Measurements from ENCODE around the gene NR3C2. TPM values are rescaled to one million over a fixed set of nuclear protein-coding genes. Genes with fewer than 3 reads are reported as not detected.

Gene NR3C2
- total RNA-seq, 1 experiment from 2014 or later = 0.26 TPM

- no TSS peak for BruUV-seq (replicated peaks)
- Histone ChIP-seq H3K27ac (ENCODE audit: low read length) (no peak overlapping the region), H3K27me3 (ENCODE audit: control insufficient read depth, insufficient read depth, low read length) (no peaks in the 10 kb centered on the region), H3K4me3 (ENCODE audit: low read depth in 2 of 2, low read length in 2 of 2) (no peak overlapping the region), H3K4me1 (ENCODE audit: control insufficient read depth, insufficient read depth, low read length) (no peaks in the 10 kb centered on the region), H3K36me3 (ENCODE audit: control insufficient read depth, insufficient read depth, low read length) (no peaks in the 10 kb centered on the region), H3K9me3 (ENCODE audit: control insufficient read depth, insufficient read depth, low read depth, low read length) (no peaks in the 10 kb centered on the region)
- ATAC-seq = no peak
- POLR2A ChIA-PET = no interaction called here
- CTCF ChIA-PET = no interaction called here
- in situ Hi-C loops (cut with HindIII; ENCODE audit: low pct_unique_long_range_greater_than_20kb, low sequenced_read_pairs) (no loop called here), intact Hi-C loops (cut with micrococcal nuclease; ENCODE audit: unreplicated experiment) (no loop called here)
- DNase-seq (ENCODE audit: low read depth, low spot score) = no peak
- TF ChIP-seq TCF7L2 (IDR thresholded peaks at IDR 0.05; ENCODE audit: low read depth, low read length) = no peak
- no peak for TF ChIP-seq POLR2AphosphoS5 (IDR thresholded peaks at IDR 0.05; ENCODE audit: low read depth, low read length)
- no peak for TF ChIP-seq SIN3A (IDR thresholded peaks at IDR 0.05; ENCODE audit: borderline replicate concordance, insufficient read depth, low read depth, low read length)
- TF ChIP-seq CTCF (IDR thresholded peaks at IDR 0.05) = no peak
- TF ChIP-seq, protein P1, sequence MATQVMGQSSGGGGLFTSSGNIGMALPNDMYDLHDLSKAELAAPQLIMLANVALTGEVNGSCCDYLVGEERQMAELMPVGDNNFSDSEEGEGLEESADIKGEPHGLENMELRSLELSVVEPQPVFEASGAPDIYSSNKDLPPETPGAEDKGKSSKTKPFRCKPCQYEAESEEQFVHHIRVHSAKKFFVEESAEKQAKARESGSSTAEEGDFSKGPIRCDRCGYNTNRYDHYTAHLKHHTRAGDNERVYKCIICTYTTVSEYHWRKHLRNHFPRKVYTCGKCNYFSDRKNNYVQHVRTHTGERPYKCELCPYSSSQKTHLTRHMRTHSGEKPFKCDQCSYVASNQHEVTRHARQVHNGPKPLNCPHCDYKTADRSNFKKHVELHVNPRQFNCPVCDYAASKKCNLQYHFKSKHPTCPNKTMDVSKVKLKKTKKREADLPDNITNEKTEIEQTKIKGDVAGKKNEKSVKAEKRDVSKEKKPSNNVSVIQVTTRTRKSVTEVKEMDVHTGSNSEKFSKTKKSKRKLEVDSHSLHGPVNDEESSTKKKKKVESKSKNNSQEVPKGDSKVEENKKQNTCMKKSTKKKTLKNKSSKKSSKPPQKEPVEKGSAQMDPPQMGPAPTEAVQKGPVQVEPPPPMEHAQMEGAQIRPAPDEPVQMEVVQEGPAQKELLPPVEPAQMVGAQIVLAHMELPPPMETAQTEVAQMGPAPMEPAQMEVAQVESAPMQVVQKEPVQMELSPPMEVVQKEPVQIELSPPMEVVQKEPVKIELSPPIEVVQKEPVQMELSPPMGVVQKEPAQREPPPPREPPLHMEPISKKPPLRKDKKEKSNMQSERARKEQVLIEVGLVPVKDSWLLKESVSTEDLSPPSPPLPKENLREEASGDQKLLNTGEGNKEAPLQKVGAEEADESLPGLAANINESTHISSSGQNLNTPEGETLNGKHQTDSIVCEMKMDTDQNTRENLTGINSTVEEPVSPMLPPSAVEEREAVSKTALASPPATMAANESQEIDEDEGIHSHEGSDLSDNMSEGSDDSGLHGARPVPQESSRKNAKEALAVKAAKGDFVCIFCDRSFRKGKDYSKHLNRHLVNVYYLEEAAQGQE (IDR thresholded peaks at IDR 0.05; ENCODE audit: insufficient read depth in 1 of 2, low read depth in 2 of 2, low read length in 1 of 2) = no peak
These were observed 219.1 kb downstream of the NR3C2 start for GRCh38 chr4:148222991-148223660.

- Histone ChIP-seq H3K27ac (ENCODE audit: low read length) (no peak overlapping the region), H3K4me1 (ENCODE audit: control insufficient read depth, insufficient read depth, low read length) (no peaks in the 10 kb centered on the region), H3K9me3 (ENCODE audit: control insufficient read depth, insufficient read depth, low read depth, low read length) (no peaks in the 10 kb centered on the region), H3K27me3 (ENCODE audit: control insufficient read depth, insufficient read depth, low read length) (no peaks in the 10 kb centered on the region), H3K4me3 (ENCODE audit: low read depth in 2 of 2, low read length in 2 of 2) (no peak overlapping the region), H3K36me3 (ENCODE audit: control insufficient read depth, insufficient read depth, low read length) (no peaks in the 10 kb centered on the region)
- ATAC-seq (no peak), DNase-seq (ENCODE audit: low read depth, low spot score) (no peak)
- intact Hi-C loops (cut with micrococcal nuclease; ENCODE audit: unreplicated experiment) (no loop called here), in situ Hi-C loops (cut with HindIII; ENCODE audit: low pct_unique_long_range_greater_than_20kb, low sequenced_read_pairs) (no loop called here)
- no TSS peak for BruUV-seq (replicated peaks)
- TF ChIP-seq SIN3A (IDR thresholded peaks at IDR 0.05; ENCODE audit: borderline replicate concordance, insufficient read depth, low read depth, low read length) (no peak), TCF7L2 (IDR thresholded peaks at IDR 0.05; ENCODE audit: low read depth, low read length) (no peak), POLR2AphosphoS5 (IDR thresholded peaks at IDR 0.05; ENCODE audit: low read depth, low read length) (no peak), CTCF (IDR thresholded peaks at IDR 0.05) (no peak)
- TF ChIP-seq, protein P1 (IDR thresholded peaks at IDR 0.05; ENCODE audit: insufficient read depth in 1 of 2, low read depth in 2 of 2, low read length in 1 of 2) = no peak
- ChIA-PET CTCF (no interaction called here), POLR2A (no interaction called here)
These were observed 225.1 kb downstream of the NR3C2 start for GRCh38 chr4:148216866-148217814.

Data from Panc1 (cell line).